ENCODE results near the gene ADCY2. TPM values are rescaled to one million over a fixed set of nuclear protein-coding genes. Genes with fewer than 3 reads are reported as not detected.

Gene ADCY2
- total RNA-seq, 4 donors from 2014 or later, result 0.19 to 2.7 (median 0.59) TPM; not detected in 1

GRCh38 chr5:7673658-7674057 is 277.7 kb downstream of the ADCY2 start:
- H3K27me3 ChIP-seq, result no peaks in the 10 kb centered on the region

GRCh38 chr5:7676455-7676854 is 280.5 kb downstream of the ADCY2 start:
- H3K4me3 ChIP-seq, result no peak overlapping the region
- no peak overlapping the region for H3K27ac ChIP-seq
- H3K4me1 ChIP-seq, result peaks cover 0 to 7% (median 0%) of the 10 kb centered on the region in 3 donors
- no peaks in the 10 kb centered on the region for H3K27me3 ChIP-seq
- intact Hi-C loops (cut with DNase I), result no loop called here
- no peaks in the 10 kb centered on the region for H3K36me3 ChIP-seq
- no peaks in the 10 kb centered on the region for H3K9me3 ChIP-seq
- no peak for DNase-seq
- WGBS, 2 donors, result 46 to 53% methylated on average over 3 of the region's 3 CpGs
- TF ChIP-seq POLR2A (IDR thresholded peaks at IDR 0.05), result no peak
- TF ChIP-seq, protein P1, sequence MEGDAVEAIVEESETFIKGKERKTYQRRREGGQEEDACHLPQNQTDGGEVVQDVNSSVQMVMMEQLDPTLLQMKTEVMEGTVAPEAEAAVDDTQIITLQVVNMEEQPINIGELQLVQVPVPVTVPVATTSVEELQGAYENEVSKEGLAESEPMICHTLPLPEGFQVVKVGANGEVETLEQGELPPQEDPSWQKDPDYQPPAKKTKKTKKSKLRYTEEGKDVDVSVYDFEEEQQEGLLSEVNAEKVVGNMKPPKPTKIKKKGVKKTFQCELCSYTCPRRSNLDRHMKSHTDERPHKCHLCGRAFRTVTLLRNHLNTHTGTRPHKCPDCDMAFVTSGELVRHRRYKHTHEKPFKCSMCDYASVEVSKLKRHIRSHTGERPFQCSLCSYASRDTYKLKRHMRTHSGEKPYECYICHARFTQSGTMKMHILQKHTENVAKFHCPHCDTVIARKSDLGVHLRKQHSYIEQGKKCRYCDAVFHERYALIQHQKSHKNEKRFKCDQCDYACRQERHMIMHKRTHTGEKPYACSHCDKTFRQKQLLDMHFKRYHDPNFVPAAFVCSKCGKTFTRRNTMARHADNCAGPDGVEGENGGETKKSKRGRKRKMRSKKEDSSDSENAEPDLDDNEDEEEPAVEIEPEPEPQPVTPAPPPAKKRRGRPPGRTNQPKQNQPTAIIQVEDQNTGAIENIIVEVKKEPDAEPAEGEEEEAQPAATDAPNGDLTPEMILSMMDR (IDR thresholded peaks at IDR 0.05), result no peak

More at GRCh38 chr5:7673658-7674057, 277.7 kb downstream of the ADCY2 start:
- Histone ChIP-seq H3K9me3 (no peaks in the 10 kb centered on the region), H3K36me3 (no peaks in the 10 kb centered on the region), H3K4me1 (peaks cover 0 to 7% (median 0%) of the 10 kb centered on the region in 3 donors), H3K4me3 (no peak overlapping the region), H3K27ac (no peak overlapping the region)
- DNase-seq, result no peak
- intact Hi-C loops (cut with DNase I), result no loop called here
- TF ChIP-seq, protein P1 (IDR thresholded peaks at IDR 0.05), result no peak
- TF ChIP-seq POLR2A (IDR thresholded peaks at IDR 0.05), result no peak
- WGBS, 2 donors, result 87 to 100% methylated on average over 3 of the region's 7 CpGs

- 36 to 38% methylated on average over 4 of the region's 4 CpGs for WGBS, 2 donors
- intact Hi-C loops (cut with DNase I), result no loop called here
- no peaks in the 10 kb centered on the region for H3K9me3 ChIP-seq
- TF ChIP-seq POLR2A (IDR thresholded peaks at IDR 0.05), result no peak
- TF ChIP-seq, protein P1 (IDR thresholded peaks at IDR 0.05), result no peak
- H3K4me3 ChIP-seq, result no peak overlapping the region
- no peaks in the 10 kb centered on the region for H3K27me3 ChIP-seq
- no peak for DNase-seq
- H3K27ac ChIP-seq, result no peak overlapping the region
- peaks cover 0 to 7% (median 0%) of the 10 kb centered on the region in 3 donors for H3K4me1 ChIP-seq
- H3K36me3 ChIP-seq, result no peaks in the 10 kb centered on the region
Measured at GRCh38 chr5:7678030-7678429, 282.1 kb downstream of the ADCY2 start.

- H3K36me3 ChIP-seq, result no peaks in the 10 kb centered on the region
- intact Hi-C loops (cut with DNase I), result no loop called here
- 82 to 84% methylated on average over 3 to 4 of the region's 4 CpGs for WGBS, 2 donors
Measured at GRCh38 chr5:7679663-7680062, 283.7 kb downstream of the ADCY2 start.

GRCh38 chr5:7680260-7680659 is 284.3 kb downstream of the ADCY2 start:
- intact Hi-C loops (cut with DNase I), result no loop called here
- H3K4me3 ChIP-seq, result no peak overlapping the region
- H3K9me3 ChIP-seq, result no peaks in the 10 kb centered on the region
- no peaks in the 10 kb centered on the region for H3K27me3 ChIP-seq
- 85 to 87% methylated on average over 4 of the region's 4 CpGs for WGBS, 2 donors
- H3K27ac ChIP-seq, result no peak overlapping the region
- H3K4me1 ChIP-seq, result peaks cover 0 to 7% (median 0%) of the 10 kb centered on the region in 3 donors
- TF ChIP-seq, protein P1 (IDR thresholded peaks at IDR 0.05), result no peak
- TF ChIP-seq POLR2A (IDR thresholded peaks at IDR 0.05), result no peak
- no peaks in the 10 kb centered on the region for H3K36me3 ChIP-seq
- DNase-seq, result no peak

More at GRCh38 chr5:7679663-7680062, 283.7 kb downstream of the ADCY2 start:
- H3K27me3 ChIP-seq, result no peaks in the 10 kb centered on the region
- DNase-seq, result no peak
- H3K4me3 ChIP-seq, result no peak overlapping the region
- H3K4me1 ChIP-seq, result peaks cover 0 to 7% (median 0%) of the 10 kb centered on the region in 3 donors
- no peaks in the 10 kb centered on the region for H3K9me3 ChIP-seq
- no peak overlapping the region for H3K27ac ChIP-seq
- no peak for TF ChIP-seq POLR2A (IDR thresholded peaks at IDR 0.05)
- TF ChIP-seq, protein P1 (IDR thresholded peaks at IDR 0.05), result no peak

All from esophagus squamous epithelium (tissue), 5 donors.